ENCODE data around the gene COL23A1.

The COL23A1 gene

GRCh38 chr5:178383301-178383918 lies 206.8 kb downstream of the COL23A1 start:
- no peak overlapping the region for H3K4me2 ChIP-seq (ENCODE audit: low read length)
- H3K4me3 ChIP-seq (ENCODE audit: low read length), result no peak overlapping the region
- H3K9ac ChIP-seq (ENCODE audit: low read length), result no peak overlapping the region
- H3K27me3 ChIP-seq (ENCODE audit: insufficient read depth, low read length, poor library complexity), result no peaks in the 10 kb centered on the region
- no peaks in the 10 kb centered on the region for H3K79me1 ChIP-seq (ENCODE audit: low read length)
- H3K36me3 ChIP-seq (ENCODE audit: control insufficient read depth, insufficient read depth, low read length), result no peaks in the 10 kb centered on the region
- H3K4me1 ChIP-seq (ENCODE audit: control insufficient read depth, low read depth, low read length), result peaks cover 10% of the 10 kb centered on the region
- H3K4ac ChIP-seq (ENCODE audit: low read depth, low read length), result no peak overlapping the region
- no peak overlapping the region for H2BK5ac ChIP-seq (ENCODE audit: low read length)
- H2BK15ac ChIP-seq (replicated peaks; ENCODE audit: low read depth), result no peak overlapping the region
- no peak for DNase-seq
- no CpG with 5 or more reads among the region's 13 CpGs for WGBS (ENCODE audit: extremely low coverage, insufficient coverage, low lambda C conversion rate)
- H2AK5ac ChIP-seq (ENCODE audit: low read length), result no peak overlapping the region
- H3K23ac ChIP-seq (ENCODE audit: low read length), result no peak overlapping the region
- H3K27ac ChIP-seq (ENCODE audit: low read depth, low read length), result no peak overlapping the region
- H3K56ac ChIP-seq (ENCODE audit: low read length), result no peak overlapping the region
- H4K5ac ChIP-seq (ENCODE audit: low read length), result no peak overlapping the region
- no peak overlapping the region for H2BK120ac ChIP-seq (ENCODE audit: low read depth, low read length)
- no peak overlapping the region for H3K18ac ChIP-seq (ENCODE audit: low read length)
- no peaks in the 10 kb centered on the region for H3K79me2 ChIP-seq (ENCODE audit: control insufficient read depth, insufficient read depth, low read length)
- no peak overlapping the region for H4K8ac ChIP-seq (ENCODE audit: low read depth, low read length)

- Histone ChIP-seq H3K79me2 (ENCODE audit: control insufficient read depth, insufficient read depth, low read length) (no peaks in the 10 kb centered on the region), H3K4me1 (ENCODE audit: control insufficient read depth, low read depth, low read length) (peaks cover 10% of the 10 kb centered on the region), H2AK5ac (ENCODE audit: low read length) (no peak overlapping the region), H2BK5ac (ENCODE audit: low read length) (no peak overlapping the region), H3K4ac (ENCODE audit: low read depth, low read length) (no peak overlapping the region), H2BK120ac (ENCODE audit: low read depth, low read length) (no peak overlapping the region), H3K4me2 (ENCODE audit: low read length) (no peak overlapping the region), H3K79me1 (ENCODE audit: low read length) (no peaks in the 10 kb centered on the region), H3K27ac (ENCODE audit: low read depth, low read length) (no peak overlapping the region), H3K9ac (ENCODE audit: low read length) (no peak overlapping the region), H3K4me3 (ENCODE audit: low read length) (no peak overlapping the region), H4K8ac (ENCODE audit: low read depth, low read length) (no peak overlapping the region), H3K56ac (ENCODE audit: low read length) (peak overlapping the region; percentile 42), H3K36me3 (ENCODE audit: control insufficient read depth, insufficient read depth, low read length) (no peaks in the 10 kb centered on the region), H3K18ac (ENCODE audit: low read length) (no peak overlapping the region), H2BK15ac (replicated peaks; ENCODE audit: low read depth) (no peak overlapping the region), H3K23ac (ENCODE audit: low read length) (no peak overlapping the region), H4K5ac (ENCODE audit: low read length) (no peak overlapping the region), H3K27me3 (ENCODE audit: insufficient read depth, low read length, poor library complexity) (no peaks in the 10 kb centered on the region)
- DNase-seq, result peak; percentile 24
- WGBS (ENCODE audit: extremely low coverage, insufficient coverage, low lambda C conversion rate), result no CpG with 5 or more reads among the region's 8 CpGs
These were observed 207.4 kb downstream of the COL23A1 start for GRCh38 chr5:178382754-178383164.

- Histone ChIP-seq H3K4me1 (ENCODE audit: control insufficient read depth, low read depth, low read length) (peaks cover 9% of the 10 kb centered on the region), H3K79me2 (ENCODE audit: control insufficient read depth, insufficient read depth, low read length) (no peaks in the 10 kb centered on the region), H3K4me2 (ENCODE audit: low read length) (no peak overlapping the region), H2BK5ac (ENCODE audit: low read length) (no peak overlapping the region), H3K79me1 (ENCODE audit: low read length) (no peaks in the 10 kb centered on the region), H4K8ac (ENCODE audit: low read depth, low read length) (no peak overlapping the region), H3K18ac (ENCODE audit: low read length) (no peak overlapping the region), H3K36me3 (ENCODE audit: control insufficient read depth, insufficient read depth, low read length) (no peaks in the 10 kb centered on the region), H2AK5ac (ENCODE audit: low read length) (no peak overlapping the region), H3K56ac (ENCODE audit: low read length) (peak overlapping the region; percentile 42), H3K9ac (ENCODE audit: low read length) (no peak overlapping the region), H4K5ac (ENCODE audit: low read length) (no peak overlapping the region), H3K23ac (ENCODE audit: low read length) (no peak overlapping the region), H3K4ac (ENCODE audit: low read depth, low read length) (no peak overlapping the region), H3K4me3 (ENCODE audit: low read length) (no peak overlapping the region), H2BK15ac (replicated peaks; ENCODE audit: low read depth) (no peak overlapping the region), H3K27me3 (ENCODE audit: insufficient read depth, low read length, poor library complexity) (no peaks in the 10 kb centered on the region), H2BK120ac (ENCODE audit: low read depth, low read length) (no peak overlapping the region), H3K27ac (ENCODE audit: low read depth, low read length) (no peak overlapping the region)
- DNase-seq, result no peak
- no CpG with 5 or more reads among the region's 17 CpGs for WGBS (ENCODE audit: extremely low coverage, insufficient coverage, low lambda C conversion rate)
These were observed 208.1 kb downstream of the COL23A1 start for GRCh38 chr5:178381921-178382695.

GRCh38 chr5:178381206-178381605 lies 209.0 kb downstream of the COL23A1 start:
- WGBS (ENCODE audit: extremely low coverage, insufficient coverage, low lambda C conversion rate), result no CpG with 5 or more reads among the region's 8 CpGs
- Histone ChIP-seq H3K4me3 (ENCODE audit: low read length) (no peak overlapping the region), H3K4me1 (ENCODE audit: control insufficient read depth, low read depth, low read length) (peaks cover 4% of the 10 kb centered on the region)

GRCh38 chr5:178380541-178381074 lies 209.6 kb downstream of the COL23A1 start:
- Histone ChIP-seq H3K23ac (ENCODE audit: low read length) (no peak overlapping the region), H3K9ac (ENCODE audit: low read length) (no peak overlapping the region), H3K4me3 (ENCODE audit: low read length) (no peak overlapping the region), H3K4me2 (ENCODE audit: low read length) (no peak overlapping the region), H2BK15ac (replicated peaks; ENCODE audit: low read depth) (no peak overlapping the region), H3K4ac (ENCODE audit: low read depth, low read length) (no peak overlapping the region), H3K56ac (ENCODE audit: low read length) (no peak overlapping the region), H3K27ac (ENCODE audit: low read depth, low read length) (no peak overlapping the region), H2AK5ac (ENCODE audit: low read length) (no peak overlapping the region), H2BK120ac (ENCODE audit: low read depth, low read length) (no peak overlapping the region), H4K8ac (ENCODE audit: low read depth, low read length) (no peak overlapping the region), H2BK5ac (ENCODE audit: low read length) (no peak overlapping the region), H3K79me1 (ENCODE audit: low read length) (no peaks in the 10 kb centered on the region), H3K79me2 (ENCODE audit: control insufficient read depth, insufficient read depth, low read length) (no peaks in the 10 kb centered on the region), H3K36me3 (ENCODE audit: control insufficient read depth, insufficient read depth, low read length) (no peaks in the 10 kb centered on the region), H4K5ac (ENCODE audit: low read length) (no peak overlapping the region), H3K27me3 (ENCODE audit: insufficient read depth, low read length, poor library complexity) (no peaks in the 10 kb centered on the region), H3K18ac (ENCODE audit: low read length) (no peak overlapping the region), H3K4me1 (ENCODE audit: control insufficient read depth, low read depth, low read length) (peaks cover 4% of the 10 kb centered on the region)
- no CpG with 5 or more reads among the region's 16 CpGs for WGBS (ENCODE audit: extremely low coverage, insufficient coverage, low lambda C conversion rate)
- no peak for DNase-seq

More at GRCh38 chr5:178381206-178381605, 209.0 kb downstream of the COL23A1 start:
- no peak overlapping the region for H4K8ac ChIP-seq (ENCODE audit: low read depth, low read length)
- no peak overlapping the region for H3K56ac ChIP-seq (ENCODE audit: low read length)
- H2BK15ac ChIP-seq (replicated peaks; ENCODE audit: low read depth), result no peak overlapping the region
- no peak overlapping the region for H4K5ac ChIP-seq (ENCODE audit: low read length)
- no peak overlapping the region for H3K23ac ChIP-seq (ENCODE audit: low read length)
- H2BK5ac ChIP-seq (ENCODE audit: low read length), result no peak overlapping the region
- H3K4me2 ChIP-seq (ENCODE audit: low read length), result no peak overlapping the region
- no peaks in the 10 kb centered on the region for H3K79me2 ChIP-seq (ENCODE audit: control insufficient read depth, insufficient read depth, low read length)
- no peaks in the 10 kb centered on the region for H3K27me3 ChIP-seq (ENCODE audit: insufficient read depth, low read length, poor library complexity)
- no peak for DNase-seq
- H3K4ac ChIP-seq (ENCODE audit: low read depth, low read length), result no peak overlapping the region
- no peak overlapping the region for H3K27ac ChIP-seq (ENCODE audit: low read depth, low read length)
- no peaks in the 10 kb centered on the region for H3K79me1 ChIP-seq (ENCODE audit: low read length)
- no peak overlapping the region for H3K9ac ChIP-seq (ENCODE audit: low read length)
- H3K36me3 ChIP-seq (ENCODE audit: control insufficient read depth, insufficient read depth, low read length), result no peaks in the 10 kb centered on the region
- no peak overlapping the region for H2AK5ac ChIP-seq (ENCODE audit: low read length)
- H2BK120ac ChIP-seq (ENCODE audit: low read depth, low read length), result no peak overlapping the region
- H3K18ac ChIP-seq (ENCODE audit: low read length), result no peak overlapping the region

Measured in mesendoderm (in vitro differentiated cells).